Midbrain (tissue), 1 donor: ENCODE results near the gene GCK.

Source experiments
- DNase-seq: peaks from one replicate; lab custom pipeline; 2025; lab: John Stamatoyannopoulos, UW

Gene GCK

DNA sequence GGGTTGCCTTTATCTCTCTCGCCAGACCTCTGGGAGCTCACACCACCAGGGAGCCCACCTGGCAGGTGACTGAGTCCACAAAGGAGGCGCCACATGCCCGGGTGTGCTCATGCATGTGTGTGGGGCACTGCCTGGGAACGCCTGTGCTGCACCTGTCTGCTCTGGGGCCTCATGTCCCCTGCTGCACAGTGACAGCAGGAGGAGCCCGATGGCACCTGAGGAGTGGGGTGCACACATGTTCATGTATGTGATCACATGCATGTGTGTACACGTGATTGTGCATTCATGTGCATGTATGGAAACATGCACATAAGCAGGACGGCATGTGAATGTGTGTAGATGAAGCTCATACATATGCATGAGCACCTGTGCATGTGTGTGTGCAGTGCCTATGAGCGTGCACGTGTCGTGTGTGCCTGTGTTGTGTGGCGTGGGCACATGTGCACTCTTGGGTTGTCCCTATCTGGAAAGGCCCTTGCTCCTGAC is 33.6 kb upstream of the GCK start:
- no peak for DNase-seq

- DNase-seq: no peak
Measured at GRCh38 chr7:44222074-44222473, 32.8 kb upstream of the GCK start.

GRCh38 chr7:44221231-44221791 is 32.1 kb upstream of the GCK start:
- no peak for DNase-seq

DNA sequence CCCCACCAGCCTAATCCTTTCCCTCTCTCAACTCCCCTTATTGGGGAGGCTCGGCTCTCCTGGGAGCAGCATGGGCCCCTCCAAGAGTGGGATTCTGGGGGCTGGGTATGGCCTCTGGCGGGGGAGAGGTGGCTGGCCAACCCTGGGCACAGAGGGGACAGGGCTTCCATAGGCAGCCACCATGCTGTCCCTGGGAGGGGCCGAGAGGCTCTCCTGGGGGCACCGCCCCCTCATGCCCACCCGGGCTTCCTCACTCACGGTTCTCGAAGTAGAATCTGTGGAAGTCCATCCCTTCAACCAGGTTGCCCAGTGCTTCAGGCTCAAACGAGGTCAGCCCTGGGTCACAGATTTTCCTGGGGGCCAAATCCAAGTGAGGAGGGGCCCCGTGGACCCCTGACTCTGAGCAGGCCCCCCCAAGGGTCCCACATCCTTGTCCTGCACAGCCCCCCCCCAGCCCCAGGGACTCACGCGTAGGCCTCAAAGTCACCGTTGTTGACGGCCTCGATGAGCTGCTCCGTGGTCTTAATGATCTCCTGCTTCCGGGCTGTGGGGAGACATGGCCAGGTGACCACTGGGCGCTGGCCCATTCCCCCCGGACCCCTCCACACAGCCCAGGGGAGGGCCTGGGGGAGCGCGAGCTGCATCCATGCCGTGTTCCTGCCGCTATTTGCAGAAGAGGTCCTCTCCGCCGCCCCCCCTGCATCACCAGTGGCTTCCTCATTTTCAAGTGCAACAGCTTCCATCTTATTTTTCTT is 31.3 kb upstream of the GCK start:
- DNase-seq: no peak

- DNase-seq: no peak
Measured at GRCh38 chr7:44220046-44220357, 30.8 kb upstream of the GCK start.

- DNase-seq: no peak
Measured at GRCh38 chr7:44219371-44220045, 30.3 kb upstream of the GCK start.

DNA sequence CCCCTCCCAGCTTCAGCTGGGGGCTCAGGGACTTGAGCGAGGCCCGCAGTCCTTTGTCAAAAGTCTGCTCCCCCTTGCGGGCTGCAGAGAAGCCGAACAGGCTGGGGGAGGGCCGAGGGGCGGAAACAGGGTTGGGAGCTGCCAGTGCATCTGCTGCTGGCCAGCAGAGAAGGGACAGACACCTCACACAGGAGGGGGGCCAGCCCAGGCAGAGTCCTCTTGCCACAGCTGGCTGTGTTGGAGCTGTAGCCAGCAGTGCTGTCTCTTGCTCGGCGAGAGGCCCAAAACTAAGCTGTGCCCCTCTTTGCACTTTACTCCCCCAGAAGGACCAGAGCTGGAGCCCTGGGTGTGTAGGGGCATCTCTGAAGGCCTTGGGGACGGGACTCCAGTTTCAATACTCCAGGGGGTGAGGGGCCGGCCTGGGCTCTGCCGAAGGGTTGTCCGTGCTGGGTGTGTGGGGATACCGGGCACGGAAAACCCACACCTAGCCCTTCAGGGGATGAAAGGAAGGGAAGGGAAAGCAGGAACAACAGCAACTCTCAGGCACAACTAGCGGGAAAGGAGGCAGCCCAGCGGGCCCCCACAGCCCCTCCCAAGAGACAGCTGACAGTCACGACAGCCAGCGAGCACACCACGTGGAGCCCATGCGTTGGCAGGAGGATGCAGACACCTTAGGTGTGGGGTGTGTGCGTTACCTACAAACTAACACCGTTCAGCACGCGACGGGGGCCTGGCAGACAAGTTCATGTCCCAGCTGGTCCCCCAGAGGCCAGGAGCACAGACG is 29.4 kb upstream of the GCK start:
- no peak for DNase-seq

GRCh38 chr7:44217852-44218402 is 28.7 kb upstream of the GCK start:
- no peak for DNase-seq

DNA sequence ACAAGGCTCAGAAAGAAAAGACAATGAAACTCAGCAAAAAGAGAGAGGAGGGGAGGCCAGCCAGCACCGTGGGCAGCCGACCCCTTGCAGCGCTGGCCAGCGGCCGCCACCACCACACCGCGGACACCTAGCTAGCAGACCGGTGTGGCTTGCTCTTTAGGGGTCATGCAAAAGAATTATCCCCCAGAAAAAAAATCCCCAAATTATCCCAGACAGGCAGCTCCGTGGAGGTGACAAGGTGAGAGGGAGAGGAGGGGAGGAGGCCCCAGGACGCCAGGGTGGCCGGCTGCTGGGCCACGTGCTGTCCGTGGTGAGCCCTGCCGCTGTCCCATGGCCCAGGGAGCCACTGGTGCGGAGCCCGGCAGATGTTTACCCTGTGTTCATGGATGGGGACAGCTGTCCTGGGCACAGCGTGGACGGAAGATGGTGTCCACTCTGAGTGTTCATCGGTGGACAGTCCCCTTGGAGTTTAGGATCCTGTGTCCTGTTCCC is 28.0 kb upstream of the GCK start:
- DNase-seq: no peak

- no peak for DNase-seq
Measured at GRCh38 chr7:44216521-44217222, 27.4 kb upstream of the GCK start.

DNA sequence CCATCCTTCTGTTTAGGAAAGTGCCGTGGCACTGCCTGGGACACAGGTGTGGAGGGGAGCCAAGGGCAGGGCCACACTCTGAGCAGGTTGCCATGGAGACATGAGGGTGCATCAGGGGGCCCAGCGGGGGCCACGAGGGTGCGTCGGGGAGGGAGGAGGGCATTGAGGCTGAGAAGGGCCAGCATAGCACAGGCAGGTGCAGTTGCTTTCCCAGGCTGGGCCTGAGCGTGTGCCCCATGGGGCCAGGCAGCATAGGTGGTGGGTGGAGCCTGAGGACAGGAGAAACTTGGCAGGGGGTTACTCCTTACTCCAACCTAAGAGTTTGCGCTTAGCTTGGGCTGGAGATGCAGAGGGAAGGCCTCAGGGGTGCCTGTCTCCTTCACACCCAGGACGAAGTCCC is 26.8 kb upstream of the GCK start:
- DNase-seq: no peak

DNA sequence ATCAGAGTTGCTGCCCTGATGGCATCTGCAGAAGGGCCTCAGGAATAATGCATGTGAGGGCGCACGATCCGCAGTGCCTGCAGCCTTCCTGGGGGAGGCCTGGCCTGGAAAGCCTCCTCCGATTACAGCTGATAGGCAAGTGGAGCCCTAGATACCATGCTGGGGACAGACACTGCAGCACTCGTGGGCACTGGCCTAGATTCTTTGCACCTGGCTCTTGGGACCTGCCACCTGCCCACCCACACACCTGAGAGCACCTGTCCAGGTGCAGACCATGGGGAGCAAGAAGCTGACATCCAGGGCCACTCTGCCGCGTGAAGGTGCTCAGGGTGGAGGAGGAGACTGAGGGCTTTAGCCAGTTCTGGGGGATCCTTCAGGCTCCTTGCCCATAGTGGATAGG is 26.3 kb upstream of the GCK start:
- no peak for DNase-seq

GRCh38 chr7:44213877-44214388 is 24.7 kb upstream of the GCK start:
- DNase-seq: no peak

- DNase-seq: no peak
Measured at GRCh38 chr7:44213206-44213876, 24.1 kb upstream of the GCK start.

DNA sequence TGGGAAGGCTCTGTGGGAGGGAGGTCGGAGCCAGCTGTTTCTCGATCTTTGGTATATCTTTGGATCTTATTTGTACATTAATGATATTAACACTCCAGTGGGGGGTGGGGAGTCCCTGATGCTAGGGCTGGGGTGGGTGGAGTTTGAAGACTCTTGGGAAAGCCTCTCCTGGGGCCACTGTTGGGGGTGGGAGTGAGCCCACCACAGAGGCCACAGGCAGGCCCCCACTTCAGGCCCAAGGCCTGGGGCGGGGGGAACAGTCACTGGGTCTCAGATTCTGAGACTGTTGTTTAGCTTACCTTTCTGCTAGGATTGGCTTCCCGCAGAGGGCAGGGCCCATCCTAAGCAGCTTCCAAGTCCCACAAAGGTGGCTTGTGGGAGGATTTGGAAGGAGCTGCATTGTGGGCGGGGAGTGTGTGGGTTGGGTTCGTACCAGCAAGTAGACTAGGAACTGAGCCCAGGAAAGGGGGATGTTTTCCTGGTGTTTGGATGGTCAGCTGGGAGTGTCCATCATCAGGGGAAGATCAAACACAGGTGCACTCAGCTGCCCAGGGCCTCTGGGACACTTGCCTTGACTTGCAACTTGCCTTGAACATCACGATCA is 23.4 kb upstream of the GCK start:
- no peak for DNase-seq

- DNase-seq: peak; percentile 64
Measured at GRCh38 chr7:44212018-44212417, 22.8 kb upstream of the GCK start.

- no peak for DNase-seq
Measured at GRCh38 chr7:44211126-44211675, 22.0 kb upstream of the GCK start.

DNA sequence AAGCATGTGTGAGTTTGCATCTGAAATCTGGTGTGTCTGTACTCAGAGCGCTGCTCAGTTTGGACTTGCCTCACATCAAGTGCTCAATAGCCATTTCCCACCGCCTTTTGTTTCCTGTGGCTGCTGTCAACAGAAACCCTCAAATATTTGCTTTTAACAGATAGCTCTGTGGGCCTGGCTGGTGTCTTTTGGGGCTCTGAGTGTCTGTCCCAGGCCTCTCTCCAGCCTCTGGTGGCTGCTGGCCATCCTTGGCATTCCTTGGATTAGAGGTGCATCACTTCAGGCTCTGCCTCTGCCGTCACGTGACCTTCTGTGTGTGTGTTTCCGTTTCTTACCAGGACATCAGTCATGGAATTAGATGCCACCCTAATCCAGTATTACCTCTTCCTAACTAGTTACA is 20.9 kb upstream of the GCK start:
- DNase-seq: no peak

GRCh38 chr7:44208085-44208484 is 18.8 kb upstream of the GCK start:
- no peak for DNase-seq

DNA sequence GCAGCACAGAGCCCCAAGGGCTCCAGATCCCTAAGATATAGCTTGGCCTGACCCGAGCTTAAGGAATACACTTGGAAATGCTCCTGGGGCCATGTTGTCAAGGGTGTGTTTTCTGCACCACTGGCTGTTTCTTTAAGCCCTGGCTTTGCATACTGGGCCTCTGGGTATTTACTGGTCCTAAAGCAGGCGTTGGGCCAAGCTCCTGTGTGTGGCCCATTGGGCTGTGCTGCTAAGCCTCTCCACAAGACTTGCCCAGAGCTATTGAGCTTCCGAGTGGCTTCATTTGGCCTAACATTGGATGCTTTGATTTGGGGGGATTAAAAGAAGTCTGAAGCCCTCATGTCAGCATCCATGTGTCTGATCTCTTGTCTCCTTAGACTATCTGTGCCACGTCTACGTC is 16.8 kb upstream of the GCK start:
- DNase-seq: no peak
